ENCODE data around the gene POTED.
"Not testable (repeated sequence)": the region's sequence is repeated elsewhere in the genome, so short reads cannot be mapped to it uniquely, and the experiment has no call there.

POTED gene

GRCh38 chr21:13609477-13609876 lies at the start of gene POTED:
POTED (plus strand) TSS chr21:13609777; CDS start chr21:13610229, 452 bp downstream.
- ATAC-seq: not testable (repeated sequence)

- not testable (repeated sequence) for ATAC-seq
Measured at GRCh38 chr21:13650101-13650500, 40.5 kb downstream of the POTED start.

- ATAC-seq: not testable (repeated sequence)
Measured at GRCh38 chr21:13651746-13652145, 42.2 kb downstream of the POTED start.
